Calu3 (cell line): ENCODE measurements around the gene ITIH4. TPM values are rescaled to one million over a fixed set of nuclear protein-coding genes. Genes with fewer than 3 reads are reported as not detected.

Source experiments
- BruUV-seq: library from RNA; stranded (reverse); fragments of 400-500 nt; replicated peaks from 2 replicates; lab custom pipeline; 2021; lab: Mats Ljungman, UMichigan
- CTCF ChIA-PET: fragments of 300-600 bp; sonication (Branson Sonifier 250); formaldehyde crosslinking; loops from one replicate; lab custom pipeline; 2022; ENCODE audit warnings: antibody characterized with exemption; lab: Charles Lee
- DNase-seq: peaks from one replicate; pipeline ENCODE4 v3.0.0; 2022
- H3K27ac Mint-ChIP-seq: one replicate; pipeline ENCODE4 v1.8.0; 2022; ENCODE audit warnings: mixed read lengths; ENCODE audit not compliant: unreplicated experiment
- H3K27me3 Mint-ChIP-seq: one replicate; pipeline ENCODE4 v1.8.0; 2022; ENCODE audit warnings: mixed read lengths; ENCODE audit not compliant: unreplicated experiment
- H3K36me3 Mint-ChIP-seq: one replicate; pipeline ENCODE4 v1.8.0; 2022; ENCODE audit warnings: mild to moderate bottlenecking, moderate library complexity, mixed read lengths; ENCODE audit not compliant: insufficient read depth, unreplicated experiment
- H3K4me1 Mint-ChIP-seq: one replicate; pipeline ENCODE4 v1.8.0; 2022; ENCODE audit warnings: mild to moderate bottlenecking, low read depth, mixed read lengths; ENCODE audit not compliant: unreplicated experiment
- H3K4me3 Mint-ChIP-seq: one replicate; pipeline ENCODE4 v1.8.0; 2022; ENCODE audit warnings: mild to moderate bottlenecking, low read depth, moderate library complexity, mixed read lengths; ENCODE audit not compliant: unreplicated experiment
- H3K9me3 Mint-ChIP-seq: one replicate; pipeline ENCODE4 v1.8.0; 2022; ENCODE audit warnings: low read depth, mixed read lengths; ENCODE audit not compliant: unreplicated experiment
- intact Hi-C: fragments of 100-400 bp; cut with micrococcal nuclease; formaldehyde crosslinking; loops from one replicate; pipeline ENCODE4 v1.10.0; 2022; ENCODE audit not compliant: unreplicated experiment
- total RNA-seq: library from RNA; stranded (reverse); gene quantifications from 2 replicates; pipeline ENCODE4 v1.2.3, GENCODE V29; 2022
- TF ChIP-seq, protein P1 (sequence below): fragments of 200-600 bp; IDR thresholded peaks from one replicate; pipeline ENCODE4 v1.8.0; 2022; ENCODE audit warnings: antibody characterized with exemption; ENCODE audit not compliant: unreplicated experiment

ITIH4 gene
- total RNA-seq, 1 experiment from 2014 or later = 3.0 TPM

DNA sequence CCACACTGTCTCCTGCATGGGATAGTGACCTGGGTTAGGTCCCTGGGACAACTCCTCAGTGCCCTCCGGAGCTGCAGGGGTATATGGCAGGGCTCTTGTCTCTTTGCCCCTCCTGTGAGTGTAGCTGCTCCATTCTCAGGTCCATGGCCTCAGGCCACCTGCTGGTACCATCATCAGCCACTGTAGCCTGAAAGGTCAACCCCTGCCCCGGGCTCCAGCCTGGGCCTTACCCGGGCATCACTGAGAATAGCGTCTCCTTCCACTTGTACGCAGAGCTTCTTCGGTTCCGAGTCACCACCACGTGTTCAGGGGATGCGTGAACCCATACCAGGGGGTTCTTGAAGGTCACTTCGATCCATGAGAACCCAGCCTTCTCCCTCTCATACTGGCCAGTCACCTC lies 13.8 kb downstream of the ITIH4 start:
- Mint-ChIP-seq H3K27ac (no peak overlapping the region), H3K36me3 (no peaks in the 10 kb centered on the region), H3K4me1 (no peaks in the 10 kb centered on the region), H3K27me3 (peaks cover 10% of the 10 kb centered on the region), H3K9me3 (no peaks in the 10 kb centered on the region), H3K4me3 (no peak overlapping the region)
- CTCF ChIA-PET = no interaction called here
- intact Hi-C loops = no loop called here
- TF ChIP-seq, protein P1, sequence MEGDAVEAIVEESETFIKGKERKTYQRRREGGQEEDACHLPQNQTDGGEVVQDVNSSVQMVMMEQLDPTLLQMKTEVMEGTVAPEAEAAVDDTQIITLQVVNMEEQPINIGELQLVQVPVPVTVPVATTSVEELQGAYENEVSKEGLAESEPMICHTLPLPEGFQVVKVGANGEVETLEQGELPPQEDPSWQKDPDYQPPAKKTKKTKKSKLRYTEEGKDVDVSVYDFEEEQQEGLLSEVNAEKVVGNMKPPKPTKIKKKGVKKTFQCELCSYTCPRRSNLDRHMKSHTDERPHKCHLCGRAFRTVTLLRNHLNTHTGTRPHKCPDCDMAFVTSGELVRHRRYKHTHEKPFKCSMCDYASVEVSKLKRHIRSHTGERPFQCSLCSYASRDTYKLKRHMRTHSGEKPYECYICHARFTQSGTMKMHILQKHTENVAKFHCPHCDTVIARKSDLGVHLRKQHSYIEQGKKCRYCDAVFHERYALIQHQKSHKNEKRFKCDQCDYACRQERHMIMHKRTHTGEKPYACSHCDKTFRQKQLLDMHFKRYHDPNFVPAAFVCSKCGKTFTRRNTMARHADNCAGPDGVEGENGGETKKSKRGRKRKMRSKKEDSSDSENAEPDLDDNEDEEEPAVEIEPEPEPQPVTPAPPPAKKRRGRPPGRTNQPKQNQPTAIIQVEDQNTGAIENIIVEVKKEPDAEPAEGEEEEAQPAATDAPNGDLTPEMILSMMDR = no peak
- DNase-seq = no peak
- no TSS peak for BruUV-seq

DNA sequence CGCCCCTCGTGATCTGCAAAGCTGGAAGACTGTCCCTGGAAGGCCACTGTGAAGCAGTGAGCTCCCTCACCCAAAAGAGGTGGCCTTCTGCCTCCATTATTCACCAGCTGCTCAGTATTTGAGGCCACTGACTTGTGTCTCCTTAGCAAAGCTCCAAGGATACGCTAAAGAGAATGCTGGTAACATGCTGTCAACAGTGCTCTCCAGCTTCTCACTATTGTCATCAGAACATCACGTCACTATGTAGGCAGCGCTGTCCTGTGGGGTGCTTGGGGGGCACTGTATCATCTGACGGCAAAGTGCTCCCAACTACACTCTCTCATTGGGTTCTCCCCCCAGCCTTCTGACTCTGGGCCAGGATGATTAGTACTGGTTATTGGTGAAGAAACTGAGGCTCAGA lies 14.3 kb downstream of the ITIH4 start:
- intact Hi-C loops = no loop called here
- no peak for DNase-seq
- BruUV-seq = no TSS peak
- H3K27me3 Mint-ChIP-seq = peaks cover 15% of the 10 kb centered on the region
- no peaks in the 10 kb centered on the region for H3K9me3 Mint-ChIP-seq
- no peak overlapping the region for H3K27ac Mint-ChIP-seq
- TF ChIP-seq, protein P1 = no peak
- no peaks in the 10 kb centered on the region for H3K4me1 Mint-ChIP-seq
- CTCF ChIA-PET = interaction anchor here (0.5 to 0.7 kb wide), 2 partner anchors 275 to 866 kb away, joined by 5 to 8 read pairs; no protein-coding TSS in a partner anchor
- H3K4me3 Mint-ChIP-seq = no peak overlapping the region
- H3K36me3 Mint-ChIP-seq = no peaks in the 10 kb centered on the region

DNA sequence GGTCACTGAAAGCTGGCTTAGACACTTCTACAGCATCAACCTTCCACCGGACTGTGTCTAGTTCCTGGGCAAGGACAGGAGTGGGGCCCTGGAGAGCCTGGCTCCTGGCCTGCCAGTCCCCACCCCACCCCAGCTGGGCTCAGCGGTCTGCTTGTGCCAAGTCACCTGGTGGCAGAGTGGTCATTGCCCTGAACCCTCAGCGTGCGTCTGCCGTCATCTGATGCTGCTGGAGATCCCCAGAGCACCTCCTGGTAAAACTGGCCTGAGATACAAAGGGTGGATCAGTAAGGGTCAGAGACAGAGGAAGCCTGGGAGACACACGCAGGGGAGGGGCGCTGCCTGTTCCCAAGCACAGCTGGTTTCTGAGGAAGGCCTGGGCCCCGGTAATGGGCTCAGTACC lies 16.7 kb downstream of the ITIH4 start:
- Mint-ChIP-seq H3K36me3 (no peaks in the 10 kb centered on the region), H3K4me1 (no peaks in the 10 kb centered on the region), H3K9me3 (no peaks in the 10 kb centered on the region), H3K27ac (no peak overlapping the region), H3K27me3 (peaks cover 36% of the 10 kb centered on the region), H3K4me3 (no peak overlapping the region)
- no TSS peak for BruUV-seq
- CTCF ChIA-PET = no interaction called here
- intact Hi-C loops = no loop called here
- no peak for DNase-seq
- TF ChIP-seq, protein P1 = no peak

DNA sequence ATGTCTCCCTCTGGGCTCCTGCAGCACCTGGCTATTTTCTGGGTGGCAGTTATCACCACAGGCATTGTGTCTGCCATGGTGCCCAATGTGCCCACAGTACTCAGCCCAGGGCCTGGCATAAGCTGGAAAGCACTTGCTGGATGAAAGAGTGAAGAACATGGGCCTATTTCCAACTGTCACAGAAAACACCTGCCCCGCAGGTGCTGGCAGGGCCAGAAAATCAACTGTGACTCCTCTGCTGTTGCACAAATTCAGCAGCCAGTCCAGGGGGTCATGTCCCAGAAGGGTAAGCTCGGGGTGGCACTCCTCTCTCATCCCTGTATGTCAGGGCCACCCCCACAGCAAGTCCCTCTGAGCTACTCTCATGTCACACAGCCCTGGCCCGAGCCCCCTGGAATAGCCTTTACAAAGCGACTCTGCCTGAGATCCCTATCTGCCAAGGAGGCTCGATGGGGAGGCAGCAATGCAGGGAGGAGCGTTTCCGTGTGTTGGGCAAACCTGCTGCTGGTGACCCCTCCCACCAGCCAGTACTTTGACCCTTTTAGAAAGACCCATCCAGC lies 18.9 kb downstream of the ITIH4 start:
- TF ChIP-seq, protein P1 = no peak
- no peaks in the 10 kb centered on the region for H3K9me3 Mint-ChIP-seq
- intact Hi-C loops = no loop called here
- H3K36me3 Mint-ChIP-seq = no peaks in the 10 kb centered on the region
- DNase-seq = no peak
- no peak overlapping the region for H3K27ac Mint-ChIP-seq
- H3K4me1 Mint-ChIP-seq = no peaks in the 10 kb centered on the region
- H3K4me3 Mint-ChIP-seq = no peak overlapping the region
- BruUV-seq = no TSS peak
- peaks cover 57% of the 10 kb centered on the region for H3K27me3 Mint-ChIP-seq
- CTCF ChIA-PET = interaction anchor here (0.8 to 1.1 kb wide), 2 partner anchors 9 to 41 kb away, joined by 3 to 7 read pairs; partner anchors contain the start of gene NEK4
